GM12801 (cell line): ENCODE results near the gene SOX13.

Experiments
- CTCF ChIP-seq: IDR thresholded peaks from one replicate; pipeline ENCODE4 v1.5.1; 2011; ENCODE audit warnings: control low read depth; ENCODE audit not compliant: insufficient read length; ENCODE audit errors: extremely low read depth

The SOX13 gene

GRCh38 chr1:204072931-204073836 lies at the start of gene SOX13:
Gene SOX13 (plus strand): TSS chr1:204073115. CDS start chr1:204112916, 39,801 bp downstream.
- no peak for TF ChIP-seq CTCF

- no peak for TF ChIP-seq CTCF
Measured at GRCh38 chr1:204025917-204026707, 46.8 kb upstream of the SOX13 start.

DNA sequence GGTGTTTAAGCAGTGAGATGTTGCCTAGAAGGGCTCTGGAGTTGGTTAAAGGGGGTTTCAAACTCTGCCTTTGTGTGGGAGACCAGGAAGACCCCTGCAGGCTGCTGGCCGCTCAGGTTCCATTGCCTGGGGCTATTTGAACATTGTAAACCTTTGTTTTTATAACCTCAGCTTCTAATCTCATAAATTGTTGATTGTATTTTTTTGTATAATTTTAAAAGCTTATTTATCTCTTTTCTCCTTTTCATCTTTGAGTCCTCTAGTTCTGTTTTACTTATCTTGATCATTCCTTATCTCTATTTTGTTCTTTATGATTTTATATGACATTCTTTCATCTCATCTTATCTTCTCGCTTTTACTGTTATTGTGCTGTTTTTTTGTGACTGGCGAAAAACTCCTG lies 45.5 kb upstream of the SOX13 start:
- no peak for TF ChIP-seq CTCF

DNA sequence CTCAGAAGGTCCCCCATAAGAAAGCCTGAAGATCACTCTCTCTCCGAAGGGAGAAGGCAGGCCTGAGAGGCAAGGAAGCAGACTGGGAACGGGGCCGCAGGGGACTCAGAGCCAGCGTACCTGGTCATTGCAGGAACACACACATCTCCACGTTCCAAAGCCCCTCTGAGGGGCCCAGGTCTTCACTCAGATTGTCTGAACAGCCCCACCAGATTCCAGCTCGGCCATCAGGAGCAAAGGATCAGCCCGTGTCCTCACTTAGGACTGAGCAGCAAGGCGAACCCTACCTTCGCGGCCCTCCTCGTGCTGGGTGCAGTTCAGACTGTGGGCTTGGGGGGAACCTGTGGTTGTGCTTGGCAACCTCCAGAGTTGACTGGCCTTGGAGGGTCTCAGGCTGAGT lies 43.9 kb upstream of the SOX13 start:
- TF ChIP-seq CTCF: no peak

- TF ChIP-seq CTCF: no peak
Measured at GRCh38 chr1:204031098-204031710, 41.7 kb upstream of the SOX13 start.

DNA sequence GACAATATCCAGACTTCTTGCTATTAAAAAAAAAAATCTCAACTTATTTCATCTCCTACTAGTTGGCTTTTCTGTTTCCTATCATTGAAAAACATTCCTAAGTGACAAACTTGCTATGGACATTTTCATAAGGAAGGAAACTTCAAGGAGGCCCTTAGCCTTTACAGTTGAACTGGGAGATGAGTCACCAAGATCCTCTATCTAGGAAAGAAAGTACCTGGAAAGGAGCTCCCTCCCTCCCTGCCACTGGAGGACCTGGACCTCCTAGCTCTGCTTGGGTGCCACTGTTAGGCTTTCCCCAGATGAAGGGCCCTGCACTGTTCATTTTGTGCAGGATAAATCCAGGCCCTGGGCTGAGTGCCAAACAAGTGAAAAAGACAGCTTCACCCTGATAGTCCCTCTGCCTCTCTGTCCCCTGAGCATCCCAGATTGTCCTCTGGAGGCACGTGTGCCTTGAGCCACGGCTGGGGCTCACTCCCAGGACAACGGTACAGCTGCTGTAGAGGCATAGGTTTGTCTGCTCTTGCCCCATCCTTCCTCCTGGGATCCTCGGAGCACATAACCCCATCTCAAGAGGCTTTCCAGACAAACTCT lies 40.2 kb upstream of the SOX13 start:
- TF ChIP-seq CTCF: no peak

GRCh38 chr1:204033306-204033705 lies 39.6 kb upstream of the SOX13 start:
- no peak for TF ChIP-seq CTCF
